DOHH2 (cell line): ENCODE measurements around the gene STMN3.

Experiments
- EZH2phosphoT487 ChIP-seq: fragments of 200-600 bp; sonication (generic); IDR thresholded peaks from 2 replicates; pipeline ENCODE4 v1.6.1; 2017; ENCODE audit warnings: borderline replicate concordance, mild to moderate bottlenecking, antibody characterized with exemption, low read length, moderate library complexity, mixed read lengths
- TF ChIP-seq, protein P1 (sequence below): fragments of 200-600 bp; sonication (generic); IDR thresholded peaks from one replicate; pipeline ENCODE4 v1.5.1; 2014; ENCODE audit warnings: antibody characterized with exemption, mild to moderate bottlenecking, low read depth, low read length; ENCODE audit not compliant: poor library complexity, severe bottlenecking

DNA sequence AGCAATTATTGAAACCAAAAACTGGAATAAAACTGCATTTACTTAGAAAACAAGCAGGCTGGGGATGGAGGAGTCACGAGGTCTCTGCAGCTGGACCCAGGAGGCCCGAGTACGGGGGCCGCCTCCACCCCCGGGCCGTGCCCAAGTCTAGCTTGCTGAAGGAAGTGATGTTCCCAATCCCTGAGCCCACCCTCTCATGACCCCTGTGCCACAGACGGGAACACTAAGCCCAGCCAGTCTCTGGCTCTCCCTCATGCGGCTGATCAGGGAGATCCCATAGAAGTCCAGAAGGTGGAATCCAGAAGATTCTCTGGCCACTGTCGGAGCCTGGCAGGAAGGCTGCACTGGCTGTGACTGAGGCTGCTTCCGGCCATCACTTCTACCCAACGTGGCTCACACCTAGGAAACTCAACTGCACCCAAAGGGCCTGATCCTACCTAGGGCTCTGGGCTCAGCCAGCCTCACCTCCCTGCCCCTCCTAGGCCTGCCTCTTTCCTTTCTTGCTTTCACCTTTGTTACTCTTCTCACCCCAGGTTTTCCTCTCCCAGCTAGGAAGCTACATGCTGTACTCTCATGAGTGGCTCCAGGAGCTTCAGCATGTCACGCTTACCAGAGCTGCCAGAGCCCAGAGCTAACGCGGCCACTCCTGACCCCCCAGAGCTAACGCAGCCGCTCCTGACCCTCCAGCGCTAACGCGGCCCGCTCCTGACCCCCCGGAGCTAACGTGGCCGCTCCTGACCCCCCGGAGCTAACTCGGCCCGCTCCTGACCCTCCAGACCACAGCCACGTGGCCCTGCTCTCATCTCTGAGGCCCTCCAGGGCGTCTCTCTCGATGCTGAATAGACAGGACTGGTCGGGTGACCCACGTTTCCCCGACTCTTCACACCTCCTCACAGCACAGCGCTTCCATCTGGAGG lies 54.5 kb downstream of the STMN3 start:
- TF ChIP-seq, protein P1, sequence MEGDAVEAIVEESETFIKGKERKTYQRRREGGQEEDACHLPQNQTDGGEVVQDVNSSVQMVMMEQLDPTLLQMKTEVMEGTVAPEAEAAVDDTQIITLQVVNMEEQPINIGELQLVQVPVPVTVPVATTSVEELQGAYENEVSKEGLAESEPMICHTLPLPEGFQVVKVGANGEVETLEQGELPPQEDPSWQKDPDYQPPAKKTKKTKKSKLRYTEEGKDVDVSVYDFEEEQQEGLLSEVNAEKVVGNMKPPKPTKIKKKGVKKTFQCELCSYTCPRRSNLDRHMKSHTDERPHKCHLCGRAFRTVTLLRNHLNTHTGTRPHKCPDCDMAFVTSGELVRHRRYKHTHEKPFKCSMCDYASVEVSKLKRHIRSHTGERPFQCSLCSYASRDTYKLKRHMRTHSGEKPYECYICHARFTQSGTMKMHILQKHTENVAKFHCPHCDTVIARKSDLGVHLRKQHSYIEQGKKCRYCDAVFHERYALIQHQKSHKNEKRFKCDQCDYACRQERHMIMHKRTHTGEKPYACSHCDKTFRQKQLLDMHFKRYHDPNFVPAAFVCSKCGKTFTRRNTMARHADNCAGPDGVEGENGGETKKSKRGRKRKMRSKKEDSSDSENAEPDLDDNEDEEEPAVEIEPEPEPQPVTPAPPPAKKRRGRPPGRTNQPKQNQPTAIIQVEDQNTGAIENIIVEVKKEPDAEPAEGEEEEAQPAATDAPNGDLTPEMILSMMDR, result no peak
- TF ChIP-seq EZH2phosphoT487, result no peak
